Measurements from ENCODE around the gene SPDYE18.
"Not testable (repeated sequence)": the region's sequence is repeated elsewhere in the genome, so short reads cannot be mapped to it uniquely, and the experiment has no call there.

GRCh38 chr7:77077060-77077459, 14.7 kb upstream of the SPDYE18 start:
- TF ChIP-seq, protein P1, sequence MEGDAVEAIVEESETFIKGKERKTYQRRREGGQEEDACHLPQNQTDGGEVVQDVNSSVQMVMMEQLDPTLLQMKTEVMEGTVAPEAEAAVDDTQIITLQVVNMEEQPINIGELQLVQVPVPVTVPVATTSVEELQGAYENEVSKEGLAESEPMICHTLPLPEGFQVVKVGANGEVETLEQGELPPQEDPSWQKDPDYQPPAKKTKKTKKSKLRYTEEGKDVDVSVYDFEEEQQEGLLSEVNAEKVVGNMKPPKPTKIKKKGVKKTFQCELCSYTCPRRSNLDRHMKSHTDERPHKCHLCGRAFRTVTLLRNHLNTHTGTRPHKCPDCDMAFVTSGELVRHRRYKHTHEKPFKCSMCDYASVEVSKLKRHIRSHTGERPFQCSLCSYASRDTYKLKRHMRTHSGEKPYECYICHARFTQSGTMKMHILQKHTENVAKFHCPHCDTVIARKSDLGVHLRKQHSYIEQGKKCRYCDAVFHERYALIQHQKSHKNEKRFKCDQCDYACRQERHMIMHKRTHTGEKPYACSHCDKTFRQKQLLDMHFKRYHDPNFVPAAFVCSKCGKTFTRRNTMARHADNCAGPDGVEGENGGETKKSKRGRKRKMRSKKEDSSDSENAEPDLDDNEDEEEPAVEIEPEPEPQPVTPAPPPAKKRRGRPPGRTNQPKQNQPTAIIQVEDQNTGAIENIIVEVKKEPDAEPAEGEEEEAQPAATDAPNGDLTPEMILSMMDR (IDR thresholded peaks at IDR 0.05; ENCODE audit: insufficient read depth, low read length), result not testable (repeated sequence)
- TF ChIP-seq GABPA (IDR thresholded peaks at IDR 0.05; ENCODE audit: low read depth), result not testable (repeated sequence)

Measured in HL-60 (cell line).